Left renal pelvis (tissue), 4 donors: ENCODE measurements around the gene PON2. TPM values are rescaled to one million over a fixed set of nuclear protein-coding genes. Genes with fewer than 3 reads are reported as not detected.
"Not testable (repeated sequence)": the region's sequence is repeated elsewhere in the genome, so short reads cannot be mapped to it uniquely, and the experiment has no call there.

Experiments
- DNase-seq, 4 donors: peaks; one replicate each; pipeline ENCODE4 v3.0.0-alpha.2; 2013; ENCODE audit warnings: low read depth in 4 of 4, low spot score in 3 of 4
- polyA plus RNA-seq, 4 donors: library from polyadenylated mRNA; unstranded; fragments of 120-200 nt; gene quantifications; one replicate each; pipeline ENCODE4 v1.2.1, GENCODE V29; 2013; ENCODE audit not compliant: insufficient read length in 4 of 4

Gene PON2
- polyA plus RNA-seq, 4 donors = 107 to 240 (median 163) TPM

- no peak for DNase-seq
Observed at GRCh38 chr7:95407751-95408150, 27.1 kb downstream of the PON2 start.

GRCh38 chr7:95405800-95406199 lies 29.0 kb downstream of the PON2 start:
- no peak for DNase-seq

- DNase-seq = no peak
Observed at GRCh38 chr7:95405208-95405607, 29.6 kb downstream of the PON2 start.

GRCh38 chr7:95404316-95404865 lies 30.4 kb downstream of the PON2 start:
- DNase-seq = no peak

GRCh38 chr7:95398155-95398940 lies 36.5 kb downstream of the PON2 start:
- no peak for DNase-seq

- no peak for DNase-seq
Observed at GRCh38 chr7:95397381-95397780, 37.4 kb downstream of the PON2 start.

- DNase-seq = no peak
Observed at GRCh38 chr7:95396136-95397032, 38.4 kb downstream of the PON2 start, which contains the start of gene PON3. Gene PON3, minus strand, starts transcription at chr7:95396375. Its CDS starts 25 bp downstream, at chr7:95396350.

- DNase-seq = no peak
Observed at GRCh38 chr7:95395755-95396135, 39.1 kb downstream of the PON2 start.

GRCh38 chr7:95394370-95394769 lies 40.5 kb downstream of the PON2 start:
- no peak for DNase-seq

GRCh38 chr7:95391761-95392160 lies 43.1 kb downstream of the PON2 start:
- no peak for DNase-seq

- DNase-seq = no peak
Observed at GRCh38 chr7:95389516-95389915, 45.3 kb downstream of the PON2 start.

GRCh38 chr7:95379457-95379856 lies 55.4 kb downstream of the PON2 start:
- not testable (repeated sequence) for DNase-seq

- no peak for DNase-seq
Observed at GRCh38 chr7:95376632-95377400, 58.0 kb downstream of the PON2 start.

GRCh38 chr7:95375591-95376257 lies 59.1 kb downstream of the PON2 start:
- no peak for DNase-seq

GRCh38 chr7:95373323-95373722 lies 61.5 kb downstream of the PON2 start:
- DNase-seq = no peak

GRCh38 chr7:95368235-95368634 lies 66.6 kb downstream of the PON2 start:
- DNase-seq = no peak

GRCh38 chr7:95367606-95368005 lies 67.2 kb downstream of the PON2 start:
- DNase-seq = no peak

GRCh38 chr7:95365151-95365550 lies 69.7 kb downstream of the PON2 start:
- DNase-seq = no peak

- no peak for DNase-seq
Observed at GRCh38 chr7:95357623-95358022, 77.2 kb downstream of the PON2 start.
